Activated CD4-positive, CD25-positive, alpha-beta regulatory T cell (primary cell): Measurements from ENCODE around the gene ATP13A4.

Experiments
- DNase-seq, 4 experiments: peaks; one replicate each; lab custom pipeline; 2025; lab: John Stamatoyannopoulos, UW

ATP13A4 gene

GRCh38 chr3:193400304-193400703, 154.4 kb downstream of the ATP13A4 start:
- no peak for DNase-seq

GRCh38 chr3:193396451-193397244, 158.0 kb downstream of the ATP13A4 start:
- no peak for DNase-seq

DNA sequence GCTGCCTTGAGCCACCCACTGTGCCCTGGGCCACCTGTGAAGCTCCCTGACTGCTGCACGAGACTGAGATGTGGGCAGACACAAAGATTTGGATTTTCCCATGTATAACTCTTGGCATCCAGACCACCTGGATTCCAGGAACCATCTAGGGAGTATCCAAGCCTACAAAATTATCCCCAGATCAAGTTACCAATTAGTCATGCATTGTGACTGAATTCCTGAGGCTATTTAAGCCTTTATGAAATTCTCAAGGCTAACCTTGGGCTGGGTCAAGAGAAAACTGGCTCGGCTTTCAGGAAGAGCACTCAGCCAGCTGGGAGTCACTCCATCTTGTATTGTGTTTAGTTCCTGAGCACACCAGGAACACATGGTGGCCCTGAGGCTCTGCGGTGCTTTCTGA, 162.8 kb downstream of the ATP13A4 start:
- DNase-seq = no peak

DNA sequence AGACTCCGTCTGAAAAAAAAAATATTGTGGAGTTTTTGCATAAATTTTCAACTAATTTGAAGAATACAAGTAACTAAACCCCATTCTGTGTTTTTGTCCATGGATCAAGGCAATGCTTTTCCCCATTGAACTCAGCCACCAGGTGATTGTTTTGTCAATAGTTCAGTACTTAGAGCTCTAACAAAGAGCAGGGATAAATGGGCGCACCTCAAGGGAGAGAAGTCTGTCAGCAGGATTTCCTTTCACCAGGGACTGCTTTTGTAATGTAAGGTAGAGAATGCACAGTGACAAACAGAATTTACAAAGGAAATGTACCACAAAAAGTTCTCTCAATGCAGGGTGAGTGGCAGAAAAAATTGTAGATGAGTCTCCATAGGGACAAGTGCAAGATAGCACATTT, 165.4 kb downstream of the ATP13A4 start:
- DNase-seq = no peak

DNA sequence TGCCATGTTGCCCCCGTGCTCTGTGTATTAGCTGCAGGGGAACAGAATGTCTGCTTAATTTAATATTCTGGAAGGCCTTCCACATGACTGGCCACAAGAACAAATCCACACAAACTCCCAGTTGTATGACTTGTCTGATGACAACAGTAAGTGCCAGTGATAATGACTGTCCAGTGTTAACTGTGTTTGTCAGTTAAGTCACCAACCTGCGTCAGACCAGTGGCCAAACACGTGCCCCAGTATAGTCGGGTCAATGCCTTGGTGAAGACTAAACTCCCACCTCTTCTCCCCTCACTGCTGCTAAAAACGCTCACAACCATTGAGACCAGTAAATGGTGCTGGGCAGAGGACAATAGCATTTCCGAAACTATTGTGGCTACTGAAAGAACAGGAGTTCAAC, 166.3 kb downstream of the ATP13A4 start:
- no peak for DNase-seq

- DNase-seq = no peak
Observed at GRCh38 chr3:193387596-193387995, 167.1 kb downstream of the ATP13A4 start.

GRCh38 chr3:193378706-193379105, 176.0 kb downstream of the ATP13A4 start, which contains the start of gene ATP13A5:
Gene ATP13A5 (minus strand): TSS chr3:193378753. CDS start chr3:193378725, 28 bp downstream.
- no peak for DNase-seq

DNA sequence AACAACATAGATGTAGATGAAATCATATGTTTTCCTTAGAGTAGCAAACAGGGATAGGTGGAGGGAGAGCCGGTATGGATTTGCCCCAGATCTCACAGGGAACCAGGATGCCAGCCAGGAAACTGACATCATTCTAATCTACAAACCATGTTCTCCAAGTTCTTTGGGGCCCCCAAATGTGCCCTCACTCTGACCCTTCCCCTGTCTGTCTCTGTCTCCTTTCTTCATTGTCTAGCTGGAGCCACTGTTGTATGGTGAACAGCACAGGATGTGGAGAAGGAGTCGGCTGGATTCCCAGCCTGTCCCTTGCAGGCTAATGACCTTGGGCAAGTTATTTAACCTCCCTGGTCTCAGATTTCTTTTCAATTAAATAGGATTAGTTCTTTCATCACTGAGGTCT, 177.1 kb downstream of the ATP13A4 start:
- no peak for DNase-seq

- no peak for DNase-seq
Observed at GRCh38 chr3:193375614-193376013, 179.1 kb downstream of the ATP13A4 start.

- no peak for DNase-seq
Observed at GRCh38 chr3:193372783-193373182, 181.9 kb downstream of the ATP13A4 start.

GRCh38 chr3:193367868-193368267, 186.8 kb downstream of the ATP13A4 start:
- no peak for DNase-seq

DNA sequence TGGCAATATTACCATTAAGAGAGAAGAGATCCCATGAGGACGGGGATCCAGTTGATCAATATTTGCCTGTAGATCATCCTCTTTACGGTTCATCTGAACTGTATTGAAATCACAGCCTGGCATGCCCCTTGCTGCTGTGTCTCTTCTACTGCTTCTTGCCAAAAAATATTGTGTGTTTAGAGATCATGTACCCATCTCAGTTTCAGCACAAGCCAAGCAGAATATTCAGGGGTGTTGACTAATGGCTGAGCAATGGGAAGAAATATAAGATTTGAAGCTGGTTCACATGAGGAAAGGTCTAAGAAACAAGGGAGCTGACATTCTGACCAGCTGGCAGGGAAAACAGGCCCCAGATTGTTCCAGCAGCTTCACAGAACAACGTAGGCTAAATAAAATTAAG, 197.4 kb downstream of the ATP13A4 start:
- DNase-seq = no peak

DNA sequence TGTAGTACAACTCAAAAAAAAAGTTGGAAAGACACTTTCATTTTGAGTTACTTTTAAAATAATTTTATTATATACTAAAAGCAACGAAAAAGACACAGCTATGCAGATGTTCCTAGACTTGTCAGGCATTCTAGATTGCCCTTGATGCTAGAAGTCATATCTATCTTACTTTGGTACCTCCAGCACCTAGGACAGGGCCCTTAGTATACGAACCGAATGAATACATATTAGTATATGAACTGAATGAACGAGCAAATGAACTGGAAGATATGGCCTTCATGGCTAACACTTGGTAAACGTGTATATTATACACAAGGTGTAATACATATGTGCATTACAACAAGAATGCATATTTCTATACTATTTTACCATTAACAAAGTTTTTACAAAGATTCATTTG, 200.3 kb downstream of the ATP13A4 start:
- DNase-seq = no peak
